Suprapubic skin (tissue), 4 donors: ENCODE measurements around the gene SBSN.

Experiments used
- EP300 ChIP-seq: sonication (generic); formaldehyde crosslinking; IDR thresholded peaks from one replicate; pipeline ENCODE4 v1.6.1; 2017; ENCODE audit warnings: antibody characterized with exemption
- POLR2A ChIP-seq, 2 donors: fragments of 450-650 bp; IDR thresholded peaks; one replicate each; pipeline ENCODE4 v1.6.1; 2017; ENCODE audit warnings: antibody characterized with exemption in 2 of 2, mild to moderate bottlenecking in 2 of 2, moderate library complexity in 2 of 2
- POLR2AphosphoS5 ChIP-seq, 3 donors: sonication (generic); formaldehyde crosslinking; IDR thresholded peaks; one replicate each; pipeline ENCODE4 v1.6.1; 2017; ENCODE audit warnings: antibody characterized with exemption in 3 of 3
- TF ChIP-seq, protein P1 (sequence below), 2 donors: fragments of 200-600 bp in 1 of 2; fragments of 450-650 bp in 1 of 2; sonication (generic) in 1 of 2; IDR thresholded peaks; one replicate each; pipeline ENCODE4 v1.5.1; 2016 to 2019; ENCODE audit warnings: antibody characterized with exemption in 2 of 2, mild to moderate bottlenecking in 1 of 2, moderate library complexity in 1 of 2

- TF ChIP-seq, protein P1, sequence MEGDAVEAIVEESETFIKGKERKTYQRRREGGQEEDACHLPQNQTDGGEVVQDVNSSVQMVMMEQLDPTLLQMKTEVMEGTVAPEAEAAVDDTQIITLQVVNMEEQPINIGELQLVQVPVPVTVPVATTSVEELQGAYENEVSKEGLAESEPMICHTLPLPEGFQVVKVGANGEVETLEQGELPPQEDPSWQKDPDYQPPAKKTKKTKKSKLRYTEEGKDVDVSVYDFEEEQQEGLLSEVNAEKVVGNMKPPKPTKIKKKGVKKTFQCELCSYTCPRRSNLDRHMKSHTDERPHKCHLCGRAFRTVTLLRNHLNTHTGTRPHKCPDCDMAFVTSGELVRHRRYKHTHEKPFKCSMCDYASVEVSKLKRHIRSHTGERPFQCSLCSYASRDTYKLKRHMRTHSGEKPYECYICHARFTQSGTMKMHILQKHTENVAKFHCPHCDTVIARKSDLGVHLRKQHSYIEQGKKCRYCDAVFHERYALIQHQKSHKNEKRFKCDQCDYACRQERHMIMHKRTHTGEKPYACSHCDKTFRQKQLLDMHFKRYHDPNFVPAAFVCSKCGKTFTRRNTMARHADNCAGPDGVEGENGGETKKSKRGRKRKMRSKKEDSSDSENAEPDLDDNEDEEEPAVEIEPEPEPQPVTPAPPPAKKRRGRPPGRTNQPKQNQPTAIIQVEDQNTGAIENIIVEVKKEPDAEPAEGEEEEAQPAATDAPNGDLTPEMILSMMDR (IDR thresholded peaks at IDR 0.05): no peak
- TF ChIP-seq POLR2A (IDR thresholded peaks at IDR 0.05) (no peak), EP300 (no peak), POLR2AphosphoS5 (IDR thresholded peaks at IDR 0.05) (no peak)
These were observed 9.8 kb downstream of the SBSN start for GRCh38 chr19:35518313-35518712.
